ENCODE results near the gene PANX2. TPM values are rescaled to one million over a fixed set of nuclear protein-coding genes. Genes with fewer than 3 reads are reported as not detected.
"Not testable (repeated sequence)": the region's sequence is repeated elsewhere in the genome, so short reads cannot be mapped to it uniquely, and the experiment has no call there.

Gene PANX2, protein sequence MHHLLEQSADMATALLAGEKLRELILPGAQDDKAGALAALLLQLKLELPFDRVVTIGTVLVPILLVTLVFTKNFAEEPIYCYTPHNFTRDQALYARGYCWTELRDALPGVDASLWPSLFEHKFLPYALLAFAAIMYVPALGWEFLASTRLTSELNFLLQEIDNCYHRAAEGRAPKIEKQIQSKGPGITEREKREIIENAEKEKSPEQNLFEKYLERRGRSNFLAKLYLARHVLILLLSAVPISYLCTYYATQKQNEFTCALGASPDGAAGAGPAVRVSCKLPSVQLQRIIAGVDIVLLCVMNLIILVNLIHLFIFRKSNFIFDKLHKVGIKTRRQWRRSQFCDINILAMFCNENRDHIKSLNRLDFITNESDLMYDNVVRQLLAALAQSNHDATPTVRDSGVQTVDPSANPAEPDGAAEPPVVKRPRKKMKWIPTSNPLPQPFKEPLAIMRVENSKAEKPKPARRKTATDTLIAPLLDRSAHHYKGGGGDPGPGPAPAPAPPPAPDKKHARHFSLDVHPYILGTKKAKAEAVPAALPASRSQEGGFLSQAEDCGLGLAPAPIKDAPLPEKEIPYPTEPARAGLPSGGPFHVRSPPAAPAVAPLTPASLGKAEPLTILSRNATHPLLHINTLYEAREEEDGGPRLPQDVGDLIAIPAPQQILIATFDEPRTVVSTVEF
- total RNA-seq = 2.0 TPM

DNA sequence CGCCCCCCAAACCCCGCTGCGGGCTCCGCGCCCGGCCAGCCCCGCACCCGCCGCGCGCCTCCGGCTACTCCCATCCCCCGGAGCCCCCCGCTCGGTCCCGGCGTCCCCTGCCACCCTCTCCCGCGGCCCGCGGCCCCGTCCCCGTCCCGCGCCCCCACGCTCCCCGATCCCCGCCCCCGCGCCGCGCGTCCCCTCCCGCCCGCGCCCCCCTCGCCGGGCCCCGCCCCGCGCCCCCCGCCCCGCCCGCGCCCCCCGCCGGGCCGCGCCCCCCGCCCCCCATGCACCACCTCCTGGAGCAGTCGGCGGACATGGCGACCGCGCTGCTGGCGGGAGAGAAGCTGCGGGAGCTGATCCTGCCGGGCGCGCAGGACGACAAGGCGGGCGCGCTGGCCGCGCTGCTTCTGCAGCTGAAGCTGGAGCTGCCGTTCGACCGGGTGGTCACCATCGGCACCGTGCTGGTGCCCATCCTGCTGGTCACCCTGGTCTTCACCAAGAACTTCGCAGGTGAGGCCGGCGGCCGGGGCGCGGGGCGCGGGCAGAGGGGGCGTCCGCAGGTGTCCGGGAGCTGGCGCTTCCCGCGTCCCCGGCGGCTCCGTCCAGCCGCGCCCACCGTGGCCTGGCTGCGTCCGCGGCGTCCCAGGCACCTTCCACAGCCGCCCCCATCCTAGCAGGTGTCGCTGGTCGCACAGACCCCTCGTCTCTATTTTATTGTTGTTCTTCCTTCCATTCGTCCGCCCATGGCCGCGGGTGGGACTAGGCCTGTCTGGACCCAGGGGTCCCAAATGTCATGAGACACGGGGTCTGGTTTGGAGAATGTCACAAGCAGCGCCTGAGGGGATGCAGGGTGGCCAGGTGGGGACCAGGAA, at the start of gene PANX2:
Gene PANX2 (plus strand): TSS at position 279 of the 866 bp plus-strand sequence. CDS start 0 bp downstream, at position 279.
- DNase-seq (ENCODE audit: low spot score in 2 of 2) (no peak), FAIRE-seq (no peak)

DNA sequence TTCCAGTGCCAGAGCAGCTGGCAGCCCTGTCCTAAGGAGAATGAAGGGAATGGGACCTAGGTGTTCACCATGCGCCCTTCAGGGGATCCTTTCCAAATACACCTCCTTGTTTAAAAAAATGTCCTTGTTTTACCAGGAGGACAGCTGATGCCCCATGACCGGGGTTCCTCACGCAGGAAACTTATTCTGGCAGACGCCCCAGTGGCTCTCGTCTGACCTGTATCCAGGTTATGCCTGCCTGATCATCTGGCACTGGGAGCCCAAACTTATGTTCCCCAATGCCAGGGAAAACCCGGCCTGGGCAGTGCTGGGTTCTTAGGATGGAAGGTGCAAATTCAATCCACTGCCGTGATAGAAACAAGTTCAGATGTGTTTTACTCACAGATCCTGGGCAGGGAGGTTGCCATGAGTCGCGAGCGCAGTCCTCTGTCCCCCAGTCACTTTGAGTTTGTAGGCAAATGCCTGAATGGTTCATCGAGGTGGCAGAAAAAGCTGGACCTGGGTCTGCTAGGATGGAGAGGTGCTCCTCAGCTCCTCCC, 49.3 kb upstream of the PANX2 start:
- DNase-seq (ENCODE audit: low spot score in 2 of 2) (no peak), FAIRE-seq (no peak)

DNA sequence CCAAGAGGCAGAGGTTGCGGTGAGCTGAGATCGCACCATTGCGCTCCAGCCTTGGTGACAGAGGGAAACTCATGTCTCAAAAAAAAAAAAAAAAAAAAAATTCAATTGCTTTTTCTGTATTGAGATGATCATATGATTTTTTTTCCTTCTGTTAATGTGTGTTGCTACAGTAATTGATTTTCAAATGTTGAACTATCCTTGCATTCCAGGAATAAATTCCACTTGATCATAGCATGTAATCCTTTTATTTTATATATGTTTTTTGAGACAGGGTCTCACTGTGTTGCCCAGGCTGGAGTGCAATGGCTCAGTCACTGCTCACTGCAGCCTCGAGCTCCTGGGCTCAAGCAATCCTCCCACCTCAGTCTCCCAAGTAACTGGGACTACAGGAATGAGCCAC, 47.4 kb upstream of the PANX2 start:
- no peak for FAIRE-seq
- no peak for DNase-seq (ENCODE audit: low spot score in 2 of 2)

DNA sequence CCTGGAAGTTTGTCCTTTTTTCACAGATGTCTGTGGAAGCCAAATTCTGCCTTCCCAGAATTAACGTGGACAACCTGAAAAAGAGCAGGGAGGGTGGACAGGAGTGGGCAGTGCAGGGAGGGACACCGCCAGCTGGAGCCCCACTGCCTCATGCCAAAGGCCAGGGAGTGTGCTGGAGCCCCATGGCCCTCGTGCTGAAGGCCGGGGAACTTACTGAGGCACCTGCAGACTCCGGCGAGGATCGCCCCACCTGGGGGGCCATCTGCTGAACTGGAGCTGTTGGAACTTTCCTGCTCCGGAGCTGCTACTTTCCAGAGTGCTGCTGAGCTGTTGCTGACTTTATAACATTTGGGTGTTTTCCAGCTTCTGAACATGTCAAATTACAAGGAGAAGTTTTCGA, 45.5 kb upstream of the PANX2 start:
- FAIRE-seq (no peak), DNase-seq (ENCODE audit: low spot score in 2 of 2) (no peak)

DNA sequence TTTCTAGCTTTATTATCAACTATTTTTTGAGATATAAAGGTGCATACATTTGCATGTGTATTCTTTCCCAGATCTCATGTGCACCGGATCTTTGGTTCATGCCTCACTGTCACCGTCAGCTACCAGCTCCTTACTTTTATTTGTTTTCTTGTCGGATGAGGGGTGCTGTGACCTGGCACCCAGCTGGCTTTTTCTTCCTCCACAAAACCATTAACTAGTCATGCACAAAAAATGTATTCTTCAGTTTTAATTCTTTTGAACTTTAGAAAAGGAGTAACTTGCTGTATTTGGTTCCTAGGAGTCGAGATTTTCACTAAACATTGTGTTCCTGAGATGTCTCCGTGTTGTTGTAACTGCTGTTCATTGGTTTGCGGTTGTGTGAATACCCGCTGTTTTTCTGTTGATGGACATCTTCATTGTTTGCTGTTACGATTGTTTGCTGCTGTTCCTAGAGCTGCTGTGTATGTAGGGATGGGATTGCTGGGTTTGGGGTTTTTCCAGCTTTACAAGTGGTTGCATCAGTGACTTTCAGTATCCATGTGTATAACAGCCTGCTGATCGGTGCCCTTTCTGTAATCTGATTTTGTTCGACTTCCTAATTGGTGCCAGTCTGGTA, 41.3 kb upstream of the PANX2 start:
- FAIRE-seq = no peak
- no peak for DNase-seq (ENCODE audit: low spot score in 2 of 2)

DNA sequence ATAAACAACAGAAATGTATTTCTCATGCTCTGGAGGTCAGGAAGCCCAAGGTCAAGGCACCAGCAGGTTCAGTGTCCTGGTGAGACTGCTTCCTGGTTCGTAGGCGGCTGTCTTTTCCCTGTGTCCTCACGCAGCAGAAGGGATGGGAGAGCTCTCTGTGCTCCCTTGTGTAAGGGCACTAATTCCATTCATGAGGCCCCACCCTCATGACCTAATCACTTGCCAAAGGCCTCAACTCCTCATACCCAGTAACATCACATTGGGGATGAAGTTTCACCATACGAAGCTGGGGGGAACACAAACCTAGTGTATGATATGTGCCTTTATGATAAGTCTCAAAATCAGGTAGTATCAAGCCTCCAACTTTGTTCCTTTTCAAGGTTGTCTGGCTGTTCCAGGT, 38.6 kb upstream of the PANX2 start:
- DNase-seq (ENCODE audit: low spot score in 2 of 2) (no peak), FAIRE-seq (no peak)

DNA sequence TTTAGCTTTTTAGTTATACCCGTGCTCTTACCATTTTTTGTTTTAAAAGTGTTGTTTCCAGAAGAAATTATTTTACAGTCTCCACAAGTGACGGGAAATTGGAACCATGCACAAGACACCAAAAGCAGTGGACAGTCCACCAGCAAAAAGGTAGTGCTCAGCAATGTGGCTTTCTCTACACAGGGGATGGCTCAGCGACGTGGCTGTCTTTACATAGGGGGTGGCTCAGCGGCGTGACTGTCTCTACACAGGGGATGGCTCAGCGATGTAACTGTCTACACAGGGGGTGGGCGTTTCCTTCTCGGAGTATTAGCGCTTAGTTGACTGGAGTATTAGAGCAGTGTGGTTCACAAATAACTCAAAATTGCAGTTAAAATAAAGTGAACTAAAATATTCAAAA, 36.0 kb upstream of the PANX2 start:
- FAIRE-seq (no peak), DNase-seq (ENCODE audit: low spot score in 2 of 2) (no peak)

DNA sequence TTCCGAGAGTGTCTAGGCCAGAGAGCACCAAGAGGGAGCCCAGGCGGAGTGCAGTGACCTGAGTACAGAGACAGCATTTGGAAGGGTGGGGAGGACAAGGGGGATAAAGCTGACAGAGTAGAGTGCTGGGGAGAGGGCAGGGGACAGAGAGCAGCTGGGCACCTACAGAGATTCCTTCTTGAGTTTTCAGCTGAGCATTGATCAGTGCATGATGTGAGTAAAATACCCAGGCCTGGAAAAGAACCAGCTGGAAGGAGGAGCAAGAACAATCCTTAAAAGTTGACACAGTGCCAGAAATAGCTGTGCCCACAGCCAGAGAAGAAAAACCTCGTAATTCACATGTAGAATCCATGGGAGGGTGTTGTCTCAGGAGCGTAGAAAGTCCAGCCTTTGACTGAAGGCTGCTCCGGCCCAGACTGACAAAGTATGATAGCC, 33.9 kb upstream of the PANX2 start:
- FAIRE-seq (no peak), DNase-seq (ENCODE audit: low spot score in 2 of 2) (no peak)

DNA sequence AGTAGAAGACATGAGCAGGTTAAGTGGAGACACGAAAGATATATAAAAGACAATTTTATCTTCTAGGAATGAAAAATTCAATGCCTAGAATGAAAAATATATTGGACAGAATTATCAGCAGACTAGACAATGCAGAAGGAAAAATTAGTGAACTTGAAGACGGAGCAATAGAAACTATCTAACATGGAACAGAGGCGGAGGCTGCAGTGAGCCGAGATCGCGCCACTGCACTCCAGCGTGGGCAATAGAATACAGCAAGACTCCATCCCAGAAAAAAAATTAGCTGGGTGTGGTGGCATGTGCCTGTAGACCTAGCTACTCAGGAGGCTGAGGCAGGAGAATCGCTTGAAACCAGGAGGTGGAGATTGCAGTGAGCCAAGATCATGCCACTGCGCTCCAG, 33.3 kb upstream of the PANX2 start:
- not testable (repeated sequence) for FAIRE-seq; DNase-seq (ENCODE audit: low spot score in 2 of 2)

DNA sequence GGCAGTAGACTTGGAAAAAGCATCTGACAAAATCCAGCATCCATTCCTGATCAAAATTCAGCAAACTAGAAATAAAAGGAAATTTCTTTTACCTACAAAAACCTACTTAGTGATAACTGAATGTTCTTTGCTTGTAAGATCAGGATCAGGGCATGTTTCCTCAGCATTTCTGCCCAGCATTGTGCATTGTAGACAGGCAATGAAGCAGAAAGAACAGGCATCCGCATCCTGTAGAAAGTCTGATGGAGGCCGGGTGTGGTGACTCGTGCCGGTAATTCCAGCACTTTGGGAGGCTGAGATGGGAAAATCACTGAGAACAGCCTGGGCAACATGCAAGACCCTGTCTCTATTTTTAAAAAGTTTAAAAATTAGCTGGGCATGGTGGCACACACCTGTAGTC, 32.5 kb upstream of the PANX2 start:
- DNase-seq (ENCODE audit: low spot score in 2 of 2) = no peak
- FAIRE-seq = no peak

DNA sequence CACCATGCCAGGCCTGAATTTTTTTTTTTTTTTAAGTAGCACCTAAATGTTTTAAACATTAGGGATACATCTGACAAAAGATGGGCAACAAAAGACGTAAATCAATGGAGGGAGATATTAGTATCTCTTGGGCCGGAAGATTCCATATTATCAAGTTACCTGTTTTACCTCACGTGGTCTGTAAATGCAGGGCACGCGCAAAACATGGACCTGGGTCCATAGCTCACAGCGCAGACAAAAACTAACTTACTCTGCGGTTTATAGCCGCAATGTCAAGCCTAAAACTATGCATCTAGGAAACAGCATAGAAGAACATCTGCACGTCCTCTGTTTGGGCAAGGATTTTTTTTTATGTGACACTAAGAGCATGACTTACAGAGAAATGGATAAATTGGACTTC, 31.5 kb upstream of the PANX2 start:
- FAIRE-seq (no peak), DNase-seq (ENCODE audit: low spot score in 2 of 2) (no peak)

DNA sequence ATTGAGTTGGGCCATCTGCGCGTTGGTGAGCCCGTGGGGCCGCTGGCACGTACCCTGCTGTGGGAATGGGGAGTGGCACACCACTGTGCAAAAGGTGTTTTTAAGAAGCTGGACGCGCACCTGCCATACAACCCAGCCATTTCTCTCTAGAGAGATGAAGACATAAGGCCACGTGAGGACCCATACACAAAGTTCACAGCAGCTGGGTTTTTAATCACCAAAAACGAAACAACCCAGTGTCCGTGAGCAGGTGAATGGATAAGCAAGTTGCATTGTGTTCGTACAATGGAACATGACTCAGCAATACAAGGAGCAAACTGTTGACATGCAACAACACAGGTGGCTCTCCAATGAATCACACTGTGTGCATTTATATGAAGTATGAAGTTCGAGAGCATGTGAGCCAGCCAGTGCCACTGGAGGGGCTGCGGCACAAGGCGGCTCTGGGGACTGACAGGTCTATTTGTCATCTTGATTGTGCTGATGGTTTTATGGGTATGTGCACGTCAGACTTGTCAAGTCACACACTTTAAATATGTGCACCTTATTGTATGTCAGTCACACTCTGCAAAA, 30.6 kb upstream of the PANX2 start:
- no peak for DNase-seq (ENCODE audit: low spot score in 2 of 2)
- no peak for FAIRE-seq

DNA sequence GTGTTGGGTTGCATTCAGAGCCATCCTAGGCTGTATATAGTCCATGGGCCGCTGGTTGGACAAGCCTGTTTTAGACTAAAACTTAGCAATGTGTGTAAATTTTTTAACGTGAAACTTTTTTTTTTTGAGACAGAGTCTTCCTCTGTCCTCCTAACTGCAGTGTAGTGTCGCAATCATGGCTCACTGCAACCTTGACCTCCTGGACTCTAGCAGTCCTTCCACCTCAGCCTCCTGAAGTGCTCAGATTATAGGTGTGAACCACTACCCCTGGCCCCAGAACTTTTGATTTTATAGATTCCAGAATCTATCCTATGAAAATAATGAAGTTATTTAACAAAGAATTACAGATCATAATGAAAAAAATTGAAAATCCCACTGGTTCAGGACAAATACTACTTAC, 29.9 kb upstream of the PANX2 start:
- DNase-seq (ENCODE audit: low spot score in 2 of 2) (no peak), FAIRE-seq (no peak)

DNA sequence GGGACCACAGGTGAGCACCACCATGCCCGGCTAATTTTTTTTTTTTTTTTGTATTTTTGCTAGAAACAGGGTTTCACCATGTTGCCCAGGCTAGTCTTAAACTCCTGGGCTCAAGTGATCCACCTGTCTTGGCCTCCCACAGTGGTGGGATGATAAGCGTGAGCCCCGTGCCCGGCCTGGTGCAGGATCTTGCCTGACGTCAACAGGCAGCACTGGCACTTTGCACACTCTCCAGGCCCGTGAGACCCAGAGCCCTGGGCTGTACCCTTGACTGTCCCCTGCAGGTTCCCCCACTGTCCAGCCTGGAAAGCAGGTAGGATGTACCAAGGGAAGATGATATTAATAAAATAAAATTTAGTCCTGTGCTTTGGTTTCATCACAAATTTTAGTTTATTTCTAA, 29.1 kb upstream of the PANX2 start:
- no peak for DNase-seq (ENCODE audit: low spot score in 2 of 2)
- FAIRE-seq = no peak

DNA sequence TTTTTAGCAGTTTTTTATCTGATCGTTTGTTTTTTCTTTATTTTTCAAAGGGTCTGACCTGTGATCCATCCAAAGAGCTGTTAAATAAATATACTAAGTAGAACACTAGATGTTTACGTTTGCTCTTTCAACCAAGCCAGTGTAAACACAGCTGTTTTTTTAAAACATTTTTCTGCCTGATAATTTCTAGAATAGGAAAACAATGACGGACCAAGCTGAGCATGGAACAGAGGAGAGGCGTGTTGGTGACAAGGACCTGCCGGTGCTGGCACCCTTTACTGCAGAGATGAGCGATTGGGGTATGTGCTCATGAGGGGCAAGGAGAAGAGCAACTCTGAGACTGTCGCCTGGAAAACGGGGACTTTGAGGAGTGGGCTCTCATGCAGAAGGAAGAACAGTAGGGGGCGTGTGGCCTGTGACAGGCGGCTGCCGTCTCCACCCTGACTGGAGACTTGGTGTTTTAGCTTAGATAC, 28.6 kb upstream of the PANX2 start:
- no peak for FAIRE-seq
- DNase-seq (ENCODE audit: low spot score in 2 of 2) = no peak

DNA sequence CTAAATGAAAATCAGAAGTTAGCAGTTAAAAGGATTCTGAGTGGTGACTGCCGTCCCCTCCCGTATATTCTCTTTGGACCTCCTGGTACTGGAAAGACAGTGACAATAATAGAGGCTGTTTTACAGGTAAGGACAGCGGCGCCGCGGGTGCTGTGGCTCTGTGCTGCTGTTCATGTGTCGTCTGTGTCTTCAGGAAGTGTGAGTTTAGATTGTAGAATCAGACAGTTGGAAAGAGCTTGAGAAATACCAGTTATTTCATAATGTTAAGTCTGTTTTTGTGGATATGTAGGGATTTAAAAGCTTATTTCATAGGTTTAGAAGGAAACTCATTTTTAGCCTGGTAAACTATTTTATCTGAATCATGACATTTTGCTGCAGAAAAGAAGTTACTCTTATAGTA, 27.4 kb upstream of the PANX2 start:
- no peak for DNase-seq (ENCODE audit: low spot score in 2 of 2)
- no peak for FAIRE-seq

DNA sequence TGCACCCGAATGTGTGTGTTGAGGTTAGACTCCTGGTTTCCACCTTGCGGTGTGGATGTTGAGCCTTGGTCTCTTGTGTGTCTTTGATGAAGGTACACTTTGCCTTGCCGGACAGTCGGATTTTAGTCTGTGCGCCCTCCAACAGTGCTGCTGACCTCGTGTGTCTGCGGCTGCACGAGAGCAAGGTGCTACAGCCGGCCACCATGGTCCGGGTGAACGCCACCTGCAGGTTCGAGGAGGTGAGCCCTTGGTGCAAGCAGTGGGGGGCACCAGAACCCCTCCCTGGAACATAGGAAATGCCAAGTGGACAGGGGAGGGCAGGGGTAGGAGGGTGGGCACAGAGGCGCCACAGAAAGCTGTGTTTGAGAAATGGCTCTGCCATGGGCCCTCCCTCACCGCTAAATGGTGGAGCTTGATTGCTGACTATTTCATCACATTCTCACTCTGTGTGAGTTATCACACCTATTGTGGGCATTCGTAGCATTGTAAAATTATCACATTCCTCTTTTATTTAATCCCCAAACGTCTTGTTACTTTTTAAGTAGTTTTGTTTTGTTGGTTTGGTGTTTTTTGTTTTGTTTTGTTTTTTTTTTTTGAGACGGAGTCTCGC, 26.4 kb upstream of the PANX2 start:
- no peak for DNase-seq (ENCODE audit: low spot score in 2 of 2)
- FAIRE-seq = no peak

DNA sequence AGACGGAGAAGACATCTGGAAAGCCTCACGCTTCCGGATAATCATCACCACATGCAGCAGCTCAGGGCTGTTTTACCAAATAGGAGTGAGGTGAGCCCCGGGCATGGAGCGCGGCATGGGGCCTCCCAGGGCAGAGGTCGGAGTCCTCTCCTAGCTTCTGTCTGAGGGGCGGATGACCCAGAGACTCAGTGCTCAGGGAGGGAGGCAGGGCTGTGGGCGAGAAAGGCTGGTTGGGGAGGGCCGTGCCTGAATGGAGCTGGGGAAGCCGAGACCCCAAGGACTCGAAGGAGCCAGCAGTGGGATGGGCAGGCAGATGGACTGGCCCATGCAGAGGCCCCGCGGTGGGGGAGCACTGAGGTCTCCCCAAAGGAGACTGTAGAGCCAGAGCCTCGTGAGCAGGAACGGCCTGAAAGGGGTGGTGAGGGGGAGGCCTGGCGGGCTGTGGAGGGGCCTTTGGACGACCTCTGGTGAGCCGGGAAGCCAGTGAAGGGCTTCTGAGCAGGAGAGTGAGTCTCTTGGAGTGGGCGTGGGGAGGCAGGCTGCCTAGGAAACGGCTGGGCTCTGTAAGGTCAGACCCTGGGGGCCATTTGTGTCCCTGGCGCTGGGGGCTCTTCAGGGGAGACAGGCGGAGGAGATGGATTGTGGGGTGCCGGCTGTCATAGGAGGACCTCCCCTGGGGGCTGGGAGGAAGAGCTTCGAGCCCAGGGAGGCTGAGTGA, 24.7 kb upstream of the PANX2 start:
- no peak for DNase-seq (ENCODE audit: low spot score in 2 of 2)

More for the DNA sequence above, 24.7 kb upstream of the PANX2 start:
- no peak for FAIRE-seq
